HepG2 (cell line): ENCODE results near the gene PTPRD.

ENCODE experiments used
- TOE1 ChIP-seq: sonication (generic); formaldehyde crosslinking; IDR thresholded peaks from 2 replicates; pipeline ENCODE4 v1.4.0; 2020; ENCODE audit warnings: mild to moderate bottlenecking, missing genetic modification reagents
- ZSCAN29 ChIP-seq: sonication (generic); formaldehyde crosslinking; conservative IDR thresholded peaks from 2 replicates; pipeline ENCODE4 v1.4.0; 2020; ENCODE audit warnings: mild to moderate bottlenecking, missing genetic modification reagents

DNA sequence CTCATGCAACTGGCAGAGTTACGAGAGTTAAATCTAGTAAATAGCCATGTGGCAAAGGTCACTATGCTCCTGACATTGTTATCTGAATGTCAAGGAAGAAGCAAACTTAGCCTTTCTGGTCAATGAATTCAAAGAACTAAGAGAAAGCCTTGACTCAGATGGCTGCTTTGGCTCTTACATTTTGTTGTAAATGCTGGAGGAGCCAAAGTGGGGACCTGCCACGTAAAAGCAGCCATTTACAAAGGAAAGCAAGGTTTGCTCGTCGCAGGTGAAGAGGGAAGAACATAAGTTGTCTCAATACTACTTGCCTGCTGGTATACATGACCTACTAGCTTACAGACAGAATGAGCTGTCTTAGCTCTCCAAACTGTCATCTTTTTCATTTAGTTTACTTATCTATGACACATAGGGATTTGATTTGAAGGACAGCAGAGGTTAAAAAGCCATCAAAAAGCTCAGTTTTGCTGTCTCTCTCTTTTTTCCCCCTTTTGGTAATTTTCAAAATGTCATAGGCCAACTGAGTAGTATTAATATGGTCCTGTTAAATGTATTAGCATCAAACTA lies 1760.4 kb downstream of the PTPRD start:
- TF ChIP-seq TOE1 (no peak), ZSCAN29 (no peak)
